Epithelial cell of proximal tubule (primary cell): ENCODE data around the gene SLC7A9. TPM values are rescaled to one million over a fixed set of nuclear protein-coding genes. Genes with fewer than 3 reads are reported as not detected.

ENCODE experiments used
- DNase-seq: peaks from one replicate; pipeline ENCODE4 v3.0.0-alpha.2; 2011; ENCODE audit warnings: low read depth
- H3K4me3 ChIP-seq: 2 replicates; pipeline ENCODE4 v1.5.1; 2011; ENCODE audit warnings: low read depth, mild to moderate bottlenecking, low read length
- total RNA-seq: library from RNA; depleted of rRNA; stranded (reverse); fragments of >200 nt; gene quantifications from 2 replicates; pipeline ENCODE4 v1.2.3, GENCODE V29; 2015
- TF ChIP-seq, protein P1 (sequence below): conservative IDR thresholded peaks from 2 replicates; pipeline ENCODE4 v1.5.1; 2012; ENCODE audit warnings: low read depth, mild to moderate bottlenecking, low read length

SLC7A9 gene
- total RNA-seq, 1 donor from 2014 or later, result not detected

DNA sequence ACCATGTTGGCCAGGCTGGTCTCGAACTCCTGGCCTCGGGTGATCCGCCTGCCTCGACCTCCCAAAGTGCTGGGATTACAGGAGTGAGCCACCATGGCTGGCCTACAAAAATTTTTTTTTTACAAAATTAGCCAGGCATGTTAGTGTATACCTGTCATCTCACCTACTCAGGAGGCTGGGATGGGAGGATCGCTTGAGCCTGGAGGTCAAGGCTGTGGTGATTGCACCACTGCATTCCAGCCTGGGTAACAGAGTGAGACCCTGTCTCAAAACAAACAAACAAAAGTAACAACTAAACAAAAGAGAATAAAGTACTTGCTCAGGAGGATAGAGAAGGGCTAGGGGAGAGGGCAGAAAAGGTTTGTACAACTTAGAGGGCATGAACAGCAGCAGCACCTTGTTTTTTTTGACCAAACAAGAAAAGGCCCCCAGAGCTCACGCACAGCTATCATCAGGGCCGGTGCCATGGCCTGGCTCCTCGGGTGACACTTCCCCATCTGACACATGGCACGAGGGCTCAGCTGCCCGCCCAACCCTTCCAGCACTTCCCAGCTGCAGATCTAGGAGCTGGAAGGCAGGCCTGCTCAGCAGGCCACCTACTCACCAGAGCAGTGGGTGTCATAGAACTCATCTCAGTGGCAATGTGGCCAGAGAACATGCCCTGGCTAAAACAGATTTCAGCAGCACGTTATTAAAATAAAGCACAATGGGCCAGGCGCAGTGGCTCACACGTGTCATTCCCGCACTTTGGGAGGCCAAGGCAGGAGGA, 8.6 kb upstream of the SLC7A9 start:
- no peak overlapping the region for H3K4me3 ChIP-seq
- TF ChIP-seq, protein P1, sequence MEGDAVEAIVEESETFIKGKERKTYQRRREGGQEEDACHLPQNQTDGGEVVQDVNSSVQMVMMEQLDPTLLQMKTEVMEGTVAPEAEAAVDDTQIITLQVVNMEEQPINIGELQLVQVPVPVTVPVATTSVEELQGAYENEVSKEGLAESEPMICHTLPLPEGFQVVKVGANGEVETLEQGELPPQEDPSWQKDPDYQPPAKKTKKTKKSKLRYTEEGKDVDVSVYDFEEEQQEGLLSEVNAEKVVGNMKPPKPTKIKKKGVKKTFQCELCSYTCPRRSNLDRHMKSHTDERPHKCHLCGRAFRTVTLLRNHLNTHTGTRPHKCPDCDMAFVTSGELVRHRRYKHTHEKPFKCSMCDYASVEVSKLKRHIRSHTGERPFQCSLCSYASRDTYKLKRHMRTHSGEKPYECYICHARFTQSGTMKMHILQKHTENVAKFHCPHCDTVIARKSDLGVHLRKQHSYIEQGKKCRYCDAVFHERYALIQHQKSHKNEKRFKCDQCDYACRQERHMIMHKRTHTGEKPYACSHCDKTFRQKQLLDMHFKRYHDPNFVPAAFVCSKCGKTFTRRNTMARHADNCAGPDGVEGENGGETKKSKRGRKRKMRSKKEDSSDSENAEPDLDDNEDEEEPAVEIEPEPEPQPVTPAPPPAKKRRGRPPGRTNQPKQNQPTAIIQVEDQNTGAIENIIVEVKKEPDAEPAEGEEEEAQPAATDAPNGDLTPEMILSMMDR, result no peak

DNA sequence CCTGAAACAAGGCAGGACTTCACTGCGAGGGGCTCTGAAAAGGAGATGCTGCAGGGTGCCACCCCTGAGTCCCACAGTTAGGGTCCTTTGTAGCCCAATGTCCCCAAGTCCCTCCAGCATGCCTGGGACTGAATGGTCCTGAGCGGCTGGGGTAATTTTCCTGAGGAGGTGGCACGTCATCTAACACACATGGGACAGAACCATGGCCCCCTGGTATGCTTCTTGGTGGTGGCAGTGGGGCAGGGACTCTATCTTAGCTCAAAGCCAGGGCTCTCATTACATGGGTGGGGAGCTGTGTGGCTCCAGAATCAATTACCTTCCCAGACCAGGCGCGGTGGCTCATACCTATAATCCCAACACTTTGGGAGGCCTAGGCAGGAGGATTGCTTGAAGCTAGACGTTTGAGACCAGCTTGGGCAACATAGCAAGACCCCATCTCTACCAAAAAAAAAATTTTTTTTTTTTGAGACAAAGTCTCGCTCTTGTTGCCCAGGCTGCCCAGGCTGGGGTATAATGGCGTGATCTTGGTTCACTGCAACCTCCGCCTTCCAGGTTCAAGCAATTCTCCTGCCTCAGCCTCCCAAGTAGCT, 7.9 kb upstream of the SLC7A9 start:
- no peak for DNase-seq
- TF ChIP-seq, protein P1, result no peak
- no peak overlapping the region for H3K4me3 ChIP-seq

More for the DNA sequence above, 8.6 kb upstream of the SLC7A9 start:
- no peak for DNase-seq

DNA sequence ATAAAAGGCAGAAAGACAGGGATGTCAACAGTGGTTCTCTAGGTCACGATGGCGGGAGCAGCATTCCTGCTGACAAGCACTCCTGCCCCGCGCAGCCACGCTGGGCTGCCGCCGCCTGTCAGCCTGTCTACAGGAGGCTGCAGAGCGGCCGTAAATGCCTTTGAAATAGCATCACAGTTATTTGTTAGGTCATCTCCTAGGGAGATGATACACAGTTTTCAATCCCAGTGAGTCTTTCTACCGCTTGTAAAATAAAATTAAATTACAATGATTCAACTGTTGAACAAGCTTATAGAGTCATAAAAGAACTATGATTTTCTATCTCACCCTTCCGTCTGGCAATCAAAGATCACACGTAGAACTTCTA, 7.3 kb upstream of the SLC7A9 start:
- H3K4me3 ChIP-seq, result no peak overlapping the region
- TF ChIP-seq, protein P1, result no peak
- DNase-seq, result no peak

DNA sequence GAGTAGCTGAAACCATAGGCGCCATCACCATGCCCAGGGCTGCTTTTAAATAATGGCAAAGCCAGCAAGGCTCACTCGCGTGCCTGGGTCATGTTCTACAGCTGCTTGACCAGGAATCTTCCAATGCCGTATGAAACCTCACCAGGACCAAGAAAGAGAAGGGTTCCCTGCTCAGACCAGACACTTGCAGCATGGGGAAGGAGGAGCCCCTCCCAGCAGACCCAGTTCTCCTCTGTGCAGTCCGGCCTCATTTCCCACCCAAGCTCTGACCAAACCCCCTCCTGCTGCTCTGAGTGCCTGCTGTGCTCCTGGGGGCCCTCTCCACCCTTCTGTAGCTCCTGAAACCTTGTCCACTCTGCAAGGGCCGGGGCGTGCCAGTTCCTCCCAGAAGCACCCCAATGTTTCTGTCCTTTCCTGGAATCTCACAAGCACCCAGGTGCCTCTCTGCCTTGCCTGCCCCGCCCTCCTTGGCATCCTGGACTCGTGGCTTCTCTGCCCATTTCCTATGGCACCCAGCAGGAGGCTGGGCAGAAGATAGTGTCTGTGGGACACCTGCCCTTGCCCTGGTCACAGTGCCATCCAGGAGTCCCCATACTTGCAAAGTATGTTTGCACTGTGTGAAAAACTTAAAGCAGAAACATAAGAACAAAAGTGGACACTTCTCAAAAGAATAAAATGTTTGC, 6.8 kb upstream of the SLC7A9 start:
- TF ChIP-seq, protein P1, result no peak
- H3K4me3 ChIP-seq, result no peak overlapping the region
- no peak for DNase-seq

DNA sequence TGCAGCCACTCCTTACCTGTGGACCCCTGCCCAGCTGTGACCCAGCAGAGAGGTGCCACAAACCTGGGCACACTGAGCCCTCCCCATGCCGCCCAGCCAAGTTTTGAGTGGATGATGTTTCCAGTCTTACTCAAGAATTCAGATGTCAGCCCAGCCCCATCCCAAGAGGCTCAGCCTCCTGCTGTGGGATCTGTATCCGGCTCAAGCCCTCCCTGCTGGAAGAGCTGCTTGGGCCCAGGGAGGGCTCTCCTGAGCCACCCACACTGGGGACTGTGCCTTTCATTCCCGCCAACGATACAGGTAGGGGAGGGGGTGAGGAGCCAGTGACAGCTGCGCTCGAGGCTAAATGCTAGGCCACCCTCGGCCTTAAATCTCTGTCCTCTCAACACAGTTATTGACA, 5.9 kb upstream of the SLC7A9 start:
- TF ChIP-seq, protein P1, result no peak
- H3K4me3 ChIP-seq, result no peak overlapping the region
- no peak for DNase-seq

DNA sequence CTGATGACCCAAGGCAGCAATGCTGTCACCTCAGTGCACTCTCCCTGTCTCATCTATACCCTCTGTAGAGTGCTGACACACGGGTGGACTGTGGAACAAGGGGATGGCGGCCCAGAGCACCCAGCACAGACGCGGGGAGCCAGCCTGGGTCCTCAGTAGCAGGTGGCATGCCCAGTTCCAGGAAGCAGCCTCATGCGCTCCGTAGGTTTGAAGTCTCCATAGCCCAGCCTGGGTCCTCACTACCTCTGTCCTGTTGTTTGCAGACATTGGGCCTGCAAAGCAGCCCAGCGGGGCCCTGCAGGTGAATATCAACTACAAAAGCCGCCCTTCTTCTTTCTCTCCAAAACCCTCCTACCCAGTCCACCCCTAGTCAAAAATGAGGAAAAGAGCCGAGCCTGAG, 5.0 kb upstream of the SLC7A9 start:
- TF ChIP-seq, protein P1, result no peak
- H3K4me3 ChIP-seq, result no peak overlapping the region
- no peak for DNase-seq
